ENCODE data around the gene MEI1. TPM values are rescaled to one million over a fixed set of nuclear protein-coding genes. Genes with fewer than 3 reads are reported as not detected.

The MEI1 gene
- total RNA-seq, 1 experiment from 2014 or later, result not detected

DNA sequence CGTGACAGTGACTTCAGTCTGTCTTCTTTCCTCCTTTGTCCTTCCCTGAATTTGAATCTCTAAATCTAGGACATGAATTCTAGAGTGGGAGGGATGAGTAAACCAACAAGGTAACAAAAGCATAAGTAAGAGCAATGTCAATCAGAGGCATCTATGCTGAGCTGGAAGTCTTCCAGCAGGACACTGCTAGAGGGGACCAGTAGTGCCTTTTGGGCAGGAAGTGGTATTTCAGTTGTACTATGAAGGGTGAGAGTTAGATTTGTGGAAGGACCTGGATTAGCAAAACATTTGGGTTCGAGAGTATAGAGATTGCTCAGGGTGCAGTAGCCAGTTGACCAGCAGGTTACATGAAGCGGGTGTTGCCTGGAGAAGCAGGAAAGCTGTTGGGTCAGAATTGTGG, 40.3 kb downstream of the MEI1 start:
- no peaks in the 10 kb centered on the region for H3K27me3 Mint-ChIP-seq (ENCODE audit: insufficient read depth, unreplicated experiment)
- H3K4me1 Mint-ChIP-seq (ENCODE audit: low read depth, unreplicated experiment), result no peaks in the 10 kb centered on the region
- no TSS peak for BruUV-seq (replicated peaks)
- ChIA-PET CTCF (interaction anchor here (1.1 to 1.2 kb wide), 2 partner anchors 41 to 43 kb away, joined by 3 read pairs; no protein-coding TSS in a partner anchor), POLR2A (no interaction called here)
- H3K9me3 Mint-ChIP-seq (ENCODE audit: unreplicated experiment), result no peaks in the 10 kb centered on the region
- no peak overlapping the region for H3K4me3 ChIP-seq (ENCODE audit: low read depth, low read length)
- DNase-seq, result no peak
- no peaks in the 10 kb centered on the region for H3K36me3 Mint-ChIP-seq (ENCODE audit: insufficient read depth, unreplicated experiment)
- H3K36me3 ChIP-seq (ENCODE audit: control insufficient read depth, insufficient read depth, low read length), result no peaks in the 10 kb centered on the region
- no peaks in the 10 kb centered on the region for H3K4me1 ChIP-seq
- no peak overlapping the region for H3K4me3 Mint-ChIP-seq (ENCODE audit: unreplicated experiment)
- H3K27me3 ChIP-seq (replicated peaks; ENCODE audit: control insufficient read depth, insufficient read depth, low read length), result no peaks in the 10 kb centered on the region
- no peak for TF ChIP-seq CTCF (IDR thresholded peaks at IDR 0.05; ENCODE audit: insufficient read depth in 1 of 2, low read depth in 1 of 2, low read length in 1 of 2, severe bottlenecking in 1 of 2, unreplicated experiment in 1 of 2)
- H3K9me3 ChIP-seq, result no peaks in the 10 kb centered on the region
- intact Hi-C loops (cut with micrococcal nuclease; ENCODE audit: unreplicated experiment), result no loop called here
- no peak overlapping the region for H3K27ac Mint-ChIP-seq (ENCODE audit: unreplicated experiment)

DNA sequence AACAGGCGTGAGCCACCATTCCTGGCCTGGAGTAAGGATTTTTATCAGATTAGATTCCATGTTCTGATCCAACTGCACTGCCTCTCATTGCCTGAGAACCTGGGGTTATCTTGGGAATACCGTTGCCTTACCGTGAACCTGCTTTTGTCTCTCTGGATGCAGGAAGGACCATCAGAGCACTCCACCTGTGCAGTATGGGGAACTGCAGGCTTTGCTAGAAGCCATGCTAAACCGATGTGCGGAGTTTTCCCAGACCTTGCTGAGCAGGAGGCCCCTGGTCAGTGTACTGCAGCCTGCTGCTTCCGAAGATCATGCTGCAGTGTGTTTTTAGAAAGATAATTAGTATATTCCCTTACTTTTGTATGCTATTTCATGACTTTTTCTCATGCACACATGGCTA, 43.6 kb downstream of the MEI1 start:
- peak in 1 of 2 experiments; percentile 33 for TF ChIP-seq CTCF (IDR thresholded peaks at IDR 0.05; ENCODE audit: insufficient read depth in 1 of 2, low read depth in 1 of 2, low read length in 1 of 2, severe bottlenecking in 1 of 2, unreplicated experiment in 1 of 2)
- Histone ChIP-seq H3K36me3 (ENCODE audit: control insufficient read depth, insufficient read depth, low read length) (no peaks in the 10 kb centered on the region), H3K9me3 (no peaks in the 10 kb centered on the region), H3K4me1 (no peaks in the 10 kb centered on the region), H3K4me3 (ENCODE audit: low read depth, low read length) (no peak overlapping the region), H3K27me3 (replicated peaks; ENCODE audit: control insufficient read depth, insufficient read depth, low read length) (no peaks in the 10 kb centered on the region)
- Mint-ChIP-seq H3K27ac (ENCODE audit: unreplicated experiment) (no peak overlapping the region), H3K27me3 (ENCODE audit: insufficient read depth, unreplicated experiment) (peaks cover 3% of the 10 kb centered on the region), H3K9me3 (ENCODE audit: unreplicated experiment) (no peaks in the 10 kb centered on the region), H3K36me3 (ENCODE audit: insufficient read depth, unreplicated experiment) (no peaks in the 10 kb centered on the region), H3K4me3 (ENCODE audit: unreplicated experiment) (no peak overlapping the region), H3K4me1 (ENCODE audit: low read depth, unreplicated experiment) (no peaks in the 10 kb centered on the region)
- no TSS peak for BruUV-seq (replicated peaks)
- CTCF ChIA-PET, result interaction anchor here (0.6 to 1.4 kb wide), 4 partner anchors 20 to 46 kb away, joined by 3 to 6 read pairs (median 3); no protein-coding TSS in a partner anchor
- intact Hi-C loops (cut with micrococcal nuclease; ENCODE audit: unreplicated experiment), result no loop called here
- peak in 1 of 2 experiments; percentile 17 for DNase-seq
- POLR2A ChIA-PET, result no interaction called here

GRCh38 chr22:41745968-41746367, 46.7 kb downstream of the MEI1 start:
- no peak for TF ChIP-seq CTCF (IDR thresholded peaks at IDR 0.05; ENCODE audit: insufficient read depth in 1 of 2, low read depth in 1 of 2, low read length in 1 of 2, severe bottlenecking in 1 of 2, unreplicated experiment in 1 of 2)
- no TSS peak for BruUV-seq (replicated peaks)
- Histone ChIP-seq H3K36me3 (ENCODE audit: control insufficient read depth, insufficient read depth, low read length) (no peaks in the 10 kb centered on the region), H3K4me3 (ENCODE audit: low read depth, low read length) (no peak overlapping the region), H3K4me1 (no peaks in the 10 kb centered on the region), H3K27me3 (replicated peaks; ENCODE audit: control insufficient read depth, insufficient read depth, low read length) (no peaks in the 10 kb centered on the region), H3K9me3 (no peaks in the 10 kb centered on the region)
- Mint-ChIP-seq H3K27me3 (ENCODE audit: insufficient read depth, unreplicated experiment) (peaks cover 3% of the 10 kb centered on the region), H3K4me1 (ENCODE audit: low read depth, unreplicated experiment) (no peaks in the 10 kb centered on the region), H3K27ac (ENCODE audit: unreplicated experiment) (no peak overlapping the region), H3K36me3 (ENCODE audit: insufficient read depth, unreplicated experiment) (no peaks in the 10 kb centered on the region), H3K4me3 (ENCODE audit: unreplicated experiment) (no peak overlapping the region), H3K9me3 (ENCODE audit: unreplicated experiment) (no peaks in the 10 kb centered on the region)
- CTCF ChIA-PET, result interaction anchor here (0.5 to 1.7 kb wide), 12 partner anchors 9 to 195 kb away, joined by 3 to 56 read pairs (median 8); partner anchors contain the start of gene CCDC134
- POLR2A ChIA-PET, result interaction anchor here (1.0 kb wide), 2 partner anchors 53 to 87 kb away, joined by 3 to 4 read pairs; partner anchors contain the start of gene SREBF2
- intact Hi-C loops (cut with micrococcal nuclease; ENCODE audit: unreplicated experiment), result loop anchor here (1.0 kb wide), 3 partner anchors 49 to 195 kb away; no protein-coding TSS in a partner anchor
- DNase-seq, result no peak
